PFSK-1 (cell line): Measurements from ENCODE around the gene USP33.

Source experiments
- FOXP2 ChIP-seq: optimal IDR thresholded peaks from 2 replicates; pipeline ENCODE3; 2011; ENCODE audit warnings: borderline replicate concordance, control low read depth, inconsistent platforms; ENCODE audit not compliant: insufficient read depth; ENCODE audit errors: extremely low read length, extremely low read depth
- POLR2AphosphoS5 ChIP-seq: IDR thresholded peaks from 2 replicates; pipeline ENCODE4 v1.6.1; 2012; ENCODE audit warnings: low read depth, mild to moderate bottlenecking, control low read depth, low read length, moderate library complexity
- SIN3A ChIP-seq: IDR thresholded peaks from 2 replicates; pipeline ENCODE4 v1.6.1; 2012; ENCODE audit warnings: mild to moderate bottlenecking, low read length, moderate library complexity, borderline replicate concordance; ENCODE audit not compliant: insufficient read depth
- TAF1 ChIP-seq: IDR thresholded peaks from 2 replicates; pipeline ENCODE4 v1.6.1; 2012; ENCODE audit warnings: low read length, control low read depth, borderline replicate concordance; ENCODE audit not compliant: insufficient read depth
- TF ChIP-seq, protein P1 (sequence below), 2 experiments: IDR thresholded peaks; 2 replicates each; pipeline versions ENCODE4 v1.6.1 to v1.8.0; 2011 to 2012; ENCODE audit warnings: low read depth in 2 of 2, low read length in 2 of 2, control low read depth in 1 of 2, inconsistent platforms in 1 of 2, mild to moderate bottlenecking in 1 of 2, moderate library complexity in 1 of 2; ENCODE audit not compliant: insufficient read depth in 1 of 2

USP33 gene

GRCh38 chr1:77670330-77670729, 89.3 kb downstream of the USP33 start:
- TF ChIP-seq TAF1 = no peak
- no peak for TF ChIP-seq SIN3A
- TF ChIP-seq, protein P1, sequence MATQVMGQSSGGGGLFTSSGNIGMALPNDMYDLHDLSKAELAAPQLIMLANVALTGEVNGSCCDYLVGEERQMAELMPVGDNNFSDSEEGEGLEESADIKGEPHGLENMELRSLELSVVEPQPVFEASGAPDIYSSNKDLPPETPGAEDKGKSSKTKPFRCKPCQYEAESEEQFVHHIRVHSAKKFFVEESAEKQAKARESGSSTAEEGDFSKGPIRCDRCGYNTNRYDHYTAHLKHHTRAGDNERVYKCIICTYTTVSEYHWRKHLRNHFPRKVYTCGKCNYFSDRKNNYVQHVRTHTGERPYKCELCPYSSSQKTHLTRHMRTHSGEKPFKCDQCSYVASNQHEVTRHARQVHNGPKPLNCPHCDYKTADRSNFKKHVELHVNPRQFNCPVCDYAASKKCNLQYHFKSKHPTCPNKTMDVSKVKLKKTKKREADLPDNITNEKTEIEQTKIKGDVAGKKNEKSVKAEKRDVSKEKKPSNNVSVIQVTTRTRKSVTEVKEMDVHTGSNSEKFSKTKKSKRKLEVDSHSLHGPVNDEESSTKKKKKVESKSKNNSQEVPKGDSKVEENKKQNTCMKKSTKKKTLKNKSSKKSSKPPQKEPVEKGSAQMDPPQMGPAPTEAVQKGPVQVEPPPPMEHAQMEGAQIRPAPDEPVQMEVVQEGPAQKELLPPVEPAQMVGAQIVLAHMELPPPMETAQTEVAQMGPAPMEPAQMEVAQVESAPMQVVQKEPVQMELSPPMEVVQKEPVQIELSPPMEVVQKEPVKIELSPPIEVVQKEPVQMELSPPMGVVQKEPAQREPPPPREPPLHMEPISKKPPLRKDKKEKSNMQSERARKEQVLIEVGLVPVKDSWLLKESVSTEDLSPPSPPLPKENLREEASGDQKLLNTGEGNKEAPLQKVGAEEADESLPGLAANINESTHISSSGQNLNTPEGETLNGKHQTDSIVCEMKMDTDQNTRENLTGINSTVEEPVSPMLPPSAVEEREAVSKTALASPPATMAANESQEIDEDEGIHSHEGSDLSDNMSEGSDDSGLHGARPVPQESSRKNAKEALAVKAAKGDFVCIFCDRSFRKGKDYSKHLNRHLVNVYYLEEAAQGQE (IDR thresholded peaks at IDR 0.05; ENCODE audit: insufficient read depth in 1 of 2, low read depth in 2 of 2, low read length in 2 of 2) = no peak
- no peak for TF ChIP-seq FOXP2
- no peak for TF ChIP-seq POLR2AphosphoS5

DNA sequence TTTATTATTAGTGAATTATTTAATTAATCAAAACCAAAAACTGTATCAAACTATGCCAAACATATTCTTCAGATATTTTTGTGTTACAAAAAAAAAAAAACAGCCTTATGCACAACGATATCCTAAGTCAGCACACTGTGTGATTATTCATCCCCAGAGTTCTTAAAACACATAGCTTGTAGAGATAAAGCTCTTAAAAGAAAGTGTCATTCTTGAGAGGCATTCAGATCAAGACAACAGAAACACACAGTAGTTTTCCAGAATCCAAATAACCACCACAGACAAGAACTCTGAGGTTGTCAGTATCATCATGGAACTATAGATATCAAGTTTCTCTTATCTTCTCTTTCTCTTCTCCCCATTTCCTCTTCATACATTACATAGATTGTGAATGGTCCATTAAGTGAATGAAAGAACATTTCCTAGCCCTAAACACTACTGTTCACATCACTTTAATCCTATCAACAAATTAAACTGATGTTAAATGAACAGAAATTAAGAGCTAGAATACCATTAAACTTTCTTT, 90.7 kb downstream of the USP33 start:
- TF ChIP-seq TAF1 (no peak), POLR2AphosphoS5 (no peak)
- TF ChIP-seq, protein P1 (IDR thresholded peaks at IDR 0.05; ENCODE audit: insufficient read depth in 1 of 2, low read depth in 2 of 2, low read length in 2 of 2) = no peak

DNA sequence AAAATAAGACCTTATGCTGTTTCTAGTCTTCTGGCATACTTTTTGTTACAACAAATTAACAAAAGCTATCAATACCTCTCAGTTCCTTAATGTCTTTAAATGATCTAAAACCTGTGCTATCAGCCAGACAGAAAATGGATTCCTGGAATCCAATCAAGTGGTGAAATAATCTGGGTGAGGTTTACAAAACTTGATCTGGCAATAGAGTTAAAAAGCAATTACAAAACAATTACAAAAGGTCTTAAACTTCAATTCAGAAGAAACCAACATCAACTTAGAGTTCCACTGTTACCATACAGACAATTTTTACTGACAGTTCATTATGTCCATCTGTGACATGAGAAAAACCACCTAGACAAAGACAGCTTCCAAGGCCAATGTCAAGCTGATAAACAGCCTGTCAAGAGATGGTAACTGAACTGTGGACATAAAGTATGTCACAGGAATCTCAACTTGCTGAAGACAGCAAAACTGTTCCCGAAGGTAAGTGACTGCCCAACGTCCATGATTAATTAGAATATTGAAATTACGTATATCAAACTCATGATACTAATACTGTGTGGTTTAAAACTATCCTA, 94.6 kb downstream of the USP33 start:
- TF ChIP-seq POLR2AphosphoS5 = no peak
- TF ChIP-seq, protein P1 (IDR thresholded peaks at IDR 0.05; ENCODE audit: insufficient read depth in 1 of 2, low read depth in 2 of 2, low read length in 2 of 2) = no peak

- TF ChIP-seq FOXP2 = no peak
- no peak for TF ChIP-seq POLR2AphosphoS5
- TF ChIP-seq, protein P1 (IDR thresholded peaks at IDR 0.05; ENCODE audit: insufficient read depth in 1 of 2, low read depth in 2 of 2, low read length in 2 of 2) = no peak
- no peak for TF ChIP-seq SIN3A
- TF ChIP-seq TAF1 = no peak
These were observed 98.0 kb downstream of the USP33 start for GRCh38 chr1:77661696-77662095.

- TF ChIP-seq POLR2AphosphoS5 (no peak), SIN3A (no peak), FOXP2 (no peak), TAF1 (no peak)
- TF ChIP-seq, protein P1 (IDR thresholded peaks at IDR 0.05; ENCODE audit: insufficient read depth in 1 of 2, low read depth in 2 of 2, low read length in 2 of 2) = no peak
These were observed 99.6 kb downstream of the USP33 start for GRCh38 chr1:77659879-77660593.
